A549 (cell line): ENCODE data around the gene PSMB11. TPM values are rescaled to one million over a fixed set of nuclear protein-coding genes. Genes with fewer than 3 reads are reported as not detected.

Experiments
- ATAC-seq, 2 experiments: fragments of 200-7000 bp in 1 of 2; fragments of >200 bp in 1 of 2; cut with Nextera tagmentation in 1 of 2; cut with Tn5 transposase in 1 of 2; 3 replicates each; pipeline versions ENCODE4 v1.8.0 to v1.9.1; 2018 to 2020; ENCODE audit warnings: mild to moderate bottlenecking in 1 of 2, moderate library complexity in 1 of 2
- CTCF ChIA-PET: fragments of 300-600 bp; sonication (Branson Sonifier 250); formaldehyde crosslinking; extraction: SDS; loops from one replicate; lab custom pipeline; 2021; ENCODE audit warnings: antibody characterized with exemption, inconsistent platforms; lab: Yijun Ruan, JAX
- POLR2A ChIA-PET: fragments of 350-600 bp; formaldehyde crosslinking; extraction: SDS; loops from one replicate; lab custom pipeline; 2021; ENCODE audit warnings: antibody characterized with exemption, inconsistent platforms; lab: Yijun Ruan, JAX
- DNase-seq, 2 experiments: peaks; one replicate each; pipeline versions ENCODE4 v3.0.0 to v3.0.0-alpha.2; 2011 to 2016; ENCODE audit warnings: low read depth in 1 of 2, low spot score in 1 of 2
- FAIRE-seq: peaks from 2 replicates; lab custom pipeline; 2011; peaks lifted over from hg19 to GRCh38; lab: Jason Lieb, UNC
- H3K27ac ChIP-seq, 2 experiments: fragments of >200 bp; sonication (Bioruptor Twin); formaldehyde crosslinking; 3 replicates each; pipeline ENCODE4 v1.5.1; 2016 to 2017
- H3K4me1 ChIP-seq: fragments of >200 bp; sonication (Bioruptor Twin); formaldehyde crosslinking; 3 replicates; pipeline ENCODE4 v1.6.1; 2016
- H3K4me2 ChIP-seq: fragments of >200 bp; sonication (Bioruptor Twin); formaldehyde crosslinking; 3 replicates; pipeline ENCODE4 v1.6.1; 2016
- H3K4me3 ChIP-seq: fragments of >200 bp; sonication (Bioruptor Twin); formaldehyde crosslinking; 3 replicates; pipeline ENCODE4 v1.5.1; 2016
- H3K9me3 ChIP-seq: fragments of >200 bp; sonication (Bioruptor Twin); formaldehyde crosslinking; 3 replicates; pipeline ENCODE4 v1.6.1; 2016
- CBX8 ChIP-seq: fragments of 200-600 bp; sonication (generic); IDR thresholded peaks from 2 replicates; pipeline ENCODE4 v1.6.1; 2016
- EHMT2 ChIP-seq: fragments of 200-600 bp; sonication (generic); IDR thresholded peaks from 2 replicates; pipeline ENCODE4 v1.6.1; 2016; ENCODE audit warnings: antibody characterized with exemption, low read depth, mild to moderate bottlenecking, moderate library complexity
- ELK1 ChIP-seq: fragments of 150-350 bp; IDR thresholded peaks from 2 replicates; pipeline ENCODE4 v1.6.1; 2014; ENCODE audit warnings: low read depth, mild to moderate bottlenecking, low read length
- EP300 ChIP-seq, 2 experiments: fragments of >200 bp; sonication (Bioruptor Twin); formaldehyde crosslinking; IDR thresholded peaks; 2 replicates in 1 of 2; 3 replicates in 1 of 2; pipeline ENCODE4 v1.6.1; 2016 to 2017
- FOSL2 ChIP-seq, 2 experiments: fragments of 450-650 bp in 1 of 2; fragments of >200 bp in 1 of 2; sonication (Bioruptor Twin) in 1 of 2; formaldehyde crosslinking; IDR thresholded peaks; 2 replicates each; pipeline versions ENCODE4 v1.5.0 to v1.6.1; 2016 to 2020; ENCODE audit warnings: mild to moderate bottlenecking in 1 of 2, moderate library complexity in 1 of 2
- HOXB5 ChIP-seq: fragments of 250-450 bp; sonication (Bioruptor Pico); IDR thresholded peaks from 2 replicates; pipeline ENCODE4 v1.5.0; 2020; ENCODE audit warnings: mild to moderate bottlenecking, moderate library complexity
- JUNB ChIP-seq: fragments of >200 bp; sonication (Bioruptor Twin); formaldehyde crosslinking; IDR thresholded peaks from 2 replicates; pipeline ENCODE4 v1.6.1; 2016
- KDM1A ChIP-seq: fragments of 200-600 bp; sonication (generic); IDR thresholded peaks from 2 replicates; pipeline ENCODE4 v1.6.1; 2016; ENCODE audit warnings: low read depth, mild to moderate bottlenecking
- KDM5A ChIP-seq: fragments of 200-600 bp; sonication (generic); IDR thresholded peaks from 2 replicates; pipeline ENCODE4 v1.6.1; 2016; ENCODE audit warnings: antibody characterized with exemption, mild to moderate bottlenecking
- MAX ChIP-seq: IDR thresholded peaks from 2 replicates; pipeline ENCODE4 v1.6.1; 2012
- MAZ ChIP-seq: fragments of 150-350 bp; IDR thresholded peaks from 2 replicates; pipeline ENCODE4 v1.6.1; 2014; ENCODE audit warnings: antibody characterized with exemption, low read depth, low read length, borderline replicate concordance
- POLR2AphosphoS2 ChIP-seq: conservative IDR thresholded peaks from 2 replicates; pipeline ENCODE4 v1.6.1; 2012; ENCODE audit warnings: low read length, improper control_type of control experiment, inconsistent platforms
- RAD21 ChIP-seq, 2 experiments: fragments of >200 bp in 1 of 2; sonication (Bioruptor Twin) in 1 of 2; formaldehyde crosslinking in 1 of 2; IDR thresholded peaks in 1 of 2; conservative IDR thresholded peaks in 1 of 2; 2 replicates in 1 of 2; 3 replicates in 1 of 2; pipeline ENCODE4 v1.6.1; 2012 to 2018; ENCODE audit warnings: inconsistent platforms in 1 of 2
- RARB ChIP-seq: fragments of 250-450 bp; sonication (Bioruptor Pico); IDR thresholded peaks from 2 replicates; pipeline ENCODE4 v1.8.0; 2021; ENCODE audit warnings: mild to moderate bottlenecking, moderate library complexity
- USF2 ChIP-seq: fragments of 450-650 bp; IDR thresholded peaks from 2 replicates; pipeline ENCODE4 v1.6.1; 2014; ENCODE audit warnings: antibody characterized with exemption
- ZC3H11A ChIP-seq: fragments of 450-650 bp; IDR thresholded peaks from 2 replicates; pipeline ENCODE4 v1.6.1; 2014; ENCODE audit warnings: antibody characterized with exemption, mild to moderate bottlenecking
- ZSCAN20 ChIP-seq: fragments of 250-450 bp; sonication (Bioruptor Pico); IDR thresholded peaks from 2 replicates; pipeline ENCODE4 v1.8.0; 2022; ENCODE audit warnings: mild to moderate bottlenecking, moderate library complexity
- WGBS: methylation state at CpG from one replicate; pipeline ENCODE4 v1.1.6; 2017; ENCODE audit errors: missing lambda C conversion rate; 5-methylcytosine and 5-hydroxymethylcytosine counted together
- polyA plus RNA-seq, 4 experiments: library from polyadenylated mRNA; depleted of rRNA in 3 of 4; stranded (reverse); fragments of >200 nt; fragmentation: RNase III in 1 of 4; extraction: RNeasy Plus Mini Kit Qiagen cat#74134 plus additional on column Dnase treatment in 1 of 4; gene quantifications; 2 replicates in 3 of 4; 3 replicates in 1 of 4; pipeline ENCODE4 v1.2.3, GENCODE V29; 2011 to 2017

The PSMB11 gene
- polyA plus RNA-seq, 2 of the 4 experiments (the other 2 are of a cell fraction): not detected

- no peak for FAIRE-seq
- ChIA-PET POLR2A (interaction anchor here (1.3 to 4.2 kb wide), 3 partner anchors 11 to 67 kb away, joined by 3 to 27 read pairs (median 6); partner anchors contain the start of gene PRMT5), CTCF (interaction anchor here (1.0 to 34.0 kb wide), 19 partner anchors 11 to 426 kb away, joined by 3 to 1206 read pairs (median 6); partner anchors contain the start of genes ACIN1, AJUBA, C14orf119 and CDH24)
- TF ChIP-seq MAX (no peak), MAZ (no peak)
- DNase-seq: no peak
- Histone ChIP-seq H3K27ac (no peak overlapping the region), H3K4me3 (no peak overlapping the region), H3K4me2 (no peak overlapping the region), H3K4me1 (peaks cover 5% of the 10 kb centered on the region; the same call in 2 of the 3 replicates), H3K9me3 (no peaks in the 10 kb centered on the region)
- ATAC-seq: no peak
- WGBS: 93% methylated on average over 6 of the region's 9 CpGs
Measured at GRCh38 chr14:22995889-22996625, 46.0 kb upstream of the PSMB11 start.

GRCh38 chr14:22996768-22997654, 45.0 kb upstream of the PSMB11 start:
- Histone ChIP-seq H3K4me2 (no peak overlapping the region), H3K9me3 (no peaks in the 10 kb centered on the region), H3K4me1 (peaks cover 5% of the 10 kb centered on the region; the same call in 2 of the 3 replicates), H3K4me3 (no peak overlapping the region), H3K27ac (no peak overlapping the region)
- ChIA-PET POLR2A (interaction anchor here (0.6 to 4.2 kb wide), 3 partner anchors 10 to 114 kb away, joined by 5 to 27 read pairs (median 6); no protein-coding TSS in a partner anchor), CTCF (interaction anchor here (1.1 to 34.0 kb wide), 10 partner anchors 11 to 114 kb away, joined by 3 to 1206 read pairs (median 32); partner anchors contain the start of genes AJUBA, CDH24, PRMT5 and PSMB11)
- no peak for DNase-seq
- no peak for ATAC-seq
- no peak for FAIRE-seq
- TF ChIP-seq KDM5A (no peak), KDM1A (no peak), MAX (no peak)
- WGBS: 76% methylated on average over 11 of the region's 11 CpGs

- ATAC-seq (no peak), DNase-seq (no peak), FAIRE-seq (no peak)
- H3K4me2 ChIP-seq: no peak overlapping the region
- H3K4me1 ChIP-seq: peaks cover 5% of the 10 kb centered on the region; the same call in 2 of the 3 replicates
- TF ChIP-seq CBX8 (no peak), USF2 (no peak), JUNB (no peak), KDM5A (no peak), RARB (CRISPR knock-in tag) (no peak), POLR2AphosphoS2 (no peak), ELK1 (no peak), HOXB5 (CRISPR knock-in tag) (no peak), EP300 (IDR thresholded peaks at IDR 0.05) (no peak), RAD21 (conservative IDR thresholded peaks at IDR 0.05 in 1 of 2, IDR thresholded peaks at IDR 0.05 in 1 of 2) (no peak), ZC3H11A (no peak), FOSL2 (IDR thresholded peaks at IDR 0.05) (no peak), FOSL2 (CRISPR knock-in tag; IDR thresholded peaks at IDR 0.05) (no peak), EHMT2 (no peak), ZSCAN20 (CRISPR knock-in tag) (no peak), MAZ (no peak)
- POLR2A ChIA-PET: no interaction called here
- no peak overlapping the region for H3K4me3 ChIP-seq
- H3K9me3 ChIP-seq: no peaks in the 10 kb centered on the region
- WGBS: 84% methylated on average over 9 of the region's 9 CpGs
- CTCF ChIA-PET: interaction anchor here (2.6 to 34.0 kb wide), 5 partner anchors 10 to 68 kb away, joined by 10 to 1206 read pairs (median 73); partner anchors contain the start of genes CDH24, PRMT5 and PSMB11
- H3K27ac ChIP-seq: no peak overlapping the region
Measured at GRCh38 chr14:22997676-22998323, 44.2 kb upstream of the PSMB11 start.
